ENCODE data around the gene CARD11. TPM values are rescaled to one million over a fixed set of nuclear protein-coding genes. Genes with fewer than 3 reads are reported as not detected.
"Not testable (repeated sequence)": the region's sequence is repeated elsewhere in the genome, so short reads cannot be mapped to it uniquely, and the experiment has no call there.

Gene CARD11
- total RNA-seq, 3 donors from 2014 or later, result 71.5 to 87.6 (median 87.5) TPM

DNA sequence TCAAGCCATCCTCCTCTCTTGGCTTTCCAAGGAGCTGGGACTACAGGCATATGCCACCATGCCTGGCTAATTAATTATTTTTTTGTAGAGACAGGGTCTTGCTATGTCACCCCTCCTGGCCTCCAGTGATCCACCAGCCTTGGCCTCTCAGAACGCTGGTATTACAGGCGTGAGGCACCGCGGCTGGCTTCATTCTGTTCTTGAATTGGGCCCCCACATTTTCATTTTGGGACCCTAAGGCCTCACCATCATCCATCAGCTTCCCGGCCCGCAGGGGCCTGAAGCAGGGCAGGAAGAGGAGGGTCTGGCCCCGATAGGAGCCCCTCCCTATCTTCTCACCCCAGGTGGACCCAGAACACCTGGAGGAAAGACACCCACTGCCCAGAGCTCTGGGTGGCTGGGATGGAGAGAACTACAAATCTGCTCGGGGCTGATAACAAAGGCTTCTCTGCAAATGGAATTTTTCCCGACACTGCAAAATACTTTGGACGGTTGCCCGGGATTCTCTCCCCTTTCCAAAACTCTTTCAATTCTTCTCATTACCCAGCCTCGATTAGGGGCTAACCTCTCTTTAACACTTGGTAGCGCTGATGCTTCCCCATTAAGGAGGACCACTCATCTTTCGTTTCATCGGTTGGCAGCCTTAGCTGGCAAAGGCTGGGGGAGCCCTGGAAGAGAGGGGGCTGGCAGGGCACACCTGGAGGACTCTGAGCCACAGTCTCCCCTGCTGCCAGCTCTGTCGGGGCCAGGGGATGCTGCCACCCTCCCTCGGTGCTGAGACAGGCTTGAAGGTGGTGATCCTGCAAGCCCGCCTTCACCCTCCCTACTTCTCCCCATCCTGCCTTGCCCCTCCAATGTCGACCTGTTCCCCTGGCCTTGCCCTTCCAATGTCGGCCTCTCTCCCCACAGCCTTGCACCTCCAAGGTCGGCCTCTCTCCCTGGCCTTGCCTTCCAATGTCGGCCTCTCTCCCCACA, 118.5 kb downstream of the CARD11 start:
- peaks cover 28% of the 10 kb centered on the region for H3K36me3 Mint-ChIP-seq (ENCODE audit: insufficient read depth)
- no peak overlapping the region for H3K4me3 Mint-ChIP-seq
- H3K27me3 Mint-ChIP-seq (ENCODE audit: low read depth), result no peaks in the 10 kb centered on the region
- ATAC-seq (no peak), DNase-seq (no peak)
- H3K4me1 Mint-ChIP-seq (ENCODE audit: low read depth), result no peaks in the 10 kb centered on the region
- H3K9me3 Mint-ChIP-seq, result no peaks in the 10 kb centered on the region

- ATAC-seq (no peak), DNase-seq (no peak)
- Mint-ChIP-seq H3K9me3 (no peaks in the 10 kb centered on the region), H3K27me3 (ENCODE audit: low read depth) (no peaks in the 10 kb centered on the region), H3K36me3 (ENCODE audit: insufficient read depth) (peaks cover 38% of the 10 kb centered on the region), H3K4me3 (no peak overlapping the region), H3K4me1 (ENCODE audit: low read depth) (no peaks in the 10 kb centered on the region)
Measured at GRCh38 chr7:2923886-2924574, 119.6 kb downstream of the CARD11 start.

- no peak for ATAC-seq
- H3K36me3 Mint-ChIP-seq (ENCODE audit: insufficient read depth), result peaks cover 43% of the 10 kb centered on the region
- no peak overlapping the region for H3K4me3 Mint-ChIP-seq
- H3K4me1 Mint-ChIP-seq (ENCODE audit: low read depth), result no peaks in the 10 kb centered on the region
- DNase-seq, result no peak
- H3K9me3 Mint-ChIP-seq, result no peaks in the 10 kb centered on the region
- H3K27me3 Mint-ChIP-seq (ENCODE audit: low read depth), result no peaks in the 10 kb centered on the region
Measured at GRCh38 chr7:2923291-2923781, 120.3 kb downstream of the CARD11 start.

- H3K4me3 Mint-ChIP-seq, result no peak overlapping the region
- peaks cover 43% of the 10 kb centered on the region for H3K36me3 Mint-ChIP-seq (ENCODE audit: insufficient read depth)
- H3K4me1 Mint-ChIP-seq (ENCODE audit: low read depth), result no peaks in the 10 kb centered on the region
- DNase-seq, result no peak
- H3K9me3 Mint-ChIP-seq, result no peaks in the 10 kb centered on the region
- no peak for ATAC-seq
- no peaks in the 10 kb centered on the region for H3K27me3 Mint-ChIP-seq (ENCODE audit: low read depth)
Measured at GRCh38 chr7:2922866-2923265, 120.8 kb downstream of the CARD11 start.

DNA sequence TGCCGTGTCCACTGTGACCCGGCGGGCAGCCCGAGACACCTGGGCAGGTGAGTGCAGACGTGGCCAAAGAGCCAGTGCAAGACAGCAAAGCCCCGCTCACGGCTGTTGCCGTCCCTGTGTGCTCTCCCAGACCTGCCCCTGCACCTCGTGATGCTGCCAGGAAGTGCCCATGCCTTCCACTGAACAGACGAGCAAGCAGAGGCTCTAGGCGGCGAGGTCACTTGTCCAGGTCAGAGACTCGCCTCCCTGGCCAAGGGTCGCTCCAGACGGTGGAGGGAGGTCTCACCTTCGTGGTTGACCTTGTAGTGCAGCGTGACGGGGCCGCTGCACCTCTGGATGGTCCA, 121.3 kb downstream of the CARD11 start:
- no peak overlapping the region for H3K4me3 Mint-ChIP-seq
- H3K27me3 Mint-ChIP-seq (ENCODE audit: low read depth), result no peaks in the 10 kb centered on the region
- H3K36me3 Mint-ChIP-seq (ENCODE audit: insufficient read depth), result peaks cover 41% of the 10 kb centered on the region
- no peaks in the 10 kb centered on the region for H3K4me1 Mint-ChIP-seq (ENCODE audit: low read depth)
- no peak for ATAC-seq
- DNase-seq, result no peak
- no peaks in the 10 kb centered on the region for H3K9me3 Mint-ChIP-seq

DNA sequence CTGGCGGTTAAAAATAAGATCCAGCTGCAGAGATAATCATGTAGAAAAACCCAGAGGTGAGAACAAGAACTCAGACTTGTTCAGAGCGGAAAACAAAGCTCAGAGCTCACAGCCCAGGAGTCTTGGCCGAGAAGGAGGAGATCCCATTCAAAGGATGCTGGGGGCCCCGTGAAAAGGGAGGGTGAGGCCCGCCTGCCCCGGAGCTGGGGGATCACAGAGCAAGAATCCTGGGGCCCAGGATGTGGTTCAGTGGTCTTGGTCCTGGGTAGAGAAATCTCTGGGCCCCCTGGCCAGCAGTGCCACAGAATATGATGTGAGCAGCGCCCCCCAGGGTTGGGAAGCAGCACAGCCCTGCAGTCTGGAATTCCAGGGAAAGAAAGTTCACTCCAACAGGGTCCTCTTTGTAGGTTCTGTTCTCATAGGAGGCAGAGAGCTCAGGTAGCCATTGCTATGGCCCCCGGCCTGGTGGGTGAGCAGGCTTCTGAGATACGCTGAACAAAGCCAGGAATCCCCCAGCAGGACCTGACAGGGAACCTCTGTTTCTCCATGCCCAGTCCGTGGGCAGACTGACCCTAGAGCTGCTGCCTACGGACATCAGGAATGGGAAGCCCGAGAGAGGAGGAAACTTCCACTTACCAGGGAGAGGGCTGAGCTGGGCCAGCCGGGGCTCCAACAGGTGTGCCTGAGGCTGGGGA, 121.9 kb downstream of the CARD11 start:
- no peaks in the 10 kb centered on the region for H3K4me1 Mint-ChIP-seq (ENCODE audit: low read depth)
- DNase-seq (no peak), ATAC-seq (no peak)
- no peak overlapping the region for H3K4me3 Mint-ChIP-seq
- H3K36me3 Mint-ChIP-seq (ENCODE audit: insufficient read depth), result peaks cover 44% of the 10 kb centered on the region
- H3K9me3 Mint-ChIP-seq, result no peaks in the 10 kb centered on the region
- H3K27me3 Mint-ChIP-seq (ENCODE audit: low read depth), result no peaks in the 10 kb centered on the region

DNA sequence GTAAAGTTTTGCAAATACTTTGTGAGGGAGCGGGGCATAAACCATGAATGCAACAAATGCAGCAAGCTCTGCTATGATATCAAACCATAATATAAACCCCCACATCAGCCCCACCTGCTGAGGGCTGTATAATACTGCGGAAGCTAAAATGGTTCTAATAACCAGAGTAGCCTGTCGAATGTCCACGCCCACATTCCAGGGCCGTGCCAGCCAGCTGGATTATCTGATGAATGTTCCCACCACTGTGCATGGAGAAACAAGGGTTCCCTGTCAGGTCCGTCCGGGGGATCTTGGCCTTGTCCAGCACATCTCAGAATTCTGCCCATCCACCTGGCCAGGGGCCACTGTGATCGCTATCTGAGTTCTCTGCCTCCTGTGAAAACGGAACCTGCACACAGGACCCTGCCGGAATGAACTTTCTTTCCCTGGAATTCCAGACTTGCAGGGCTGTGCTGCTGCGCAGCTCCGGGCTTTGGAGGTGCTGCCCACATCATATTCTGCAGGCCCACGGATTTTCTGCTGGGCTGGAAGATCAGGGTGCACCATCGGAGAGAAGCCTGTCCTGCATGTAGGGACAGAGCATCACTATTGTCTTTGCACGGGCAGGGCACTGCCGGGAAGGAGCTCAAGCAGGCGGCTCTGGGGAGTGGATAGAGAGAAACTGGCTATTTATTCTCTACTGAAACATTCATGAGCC, 122.6 kb downstream of the CARD11 start:
- H3K27me3 Mint-ChIP-seq (ENCODE audit: low read depth), result no peaks in the 10 kb centered on the region
- DNase-seq, result no peak
- no peaks in the 10 kb centered on the region for H3K9me3 Mint-ChIP-seq
- H3K4me3 Mint-ChIP-seq, result no peak overlapping the region
- no peak for ATAC-seq
- no peaks in the 10 kb centered on the region for H3K4me1 Mint-ChIP-seq (ENCODE audit: low read depth)
- peaks cover 48% of the 10 kb centered on the region for H3K36me3 Mint-ChIP-seq (ENCODE audit: insufficient read depth)

- H3K36me3 Mint-ChIP-seq (ENCODE audit: insufficient read depth), result peaks cover 44% of the 10 kb centered on the region
- not testable (repeated sequence) for ATAC-seq; H3K4me1 Mint-ChIP-seq (ENCODE audit: low read depth); H3K4me3 Mint-ChIP-seq; H3K9me3 Mint-ChIP-seq; DNase-seq; H3K27me3 Mint-ChIP-seq (ENCODE audit: low read depth)
Measured at GRCh38 chr7:2920480-2920879, 123.2 kb downstream of the CARD11 start.

DNA sequence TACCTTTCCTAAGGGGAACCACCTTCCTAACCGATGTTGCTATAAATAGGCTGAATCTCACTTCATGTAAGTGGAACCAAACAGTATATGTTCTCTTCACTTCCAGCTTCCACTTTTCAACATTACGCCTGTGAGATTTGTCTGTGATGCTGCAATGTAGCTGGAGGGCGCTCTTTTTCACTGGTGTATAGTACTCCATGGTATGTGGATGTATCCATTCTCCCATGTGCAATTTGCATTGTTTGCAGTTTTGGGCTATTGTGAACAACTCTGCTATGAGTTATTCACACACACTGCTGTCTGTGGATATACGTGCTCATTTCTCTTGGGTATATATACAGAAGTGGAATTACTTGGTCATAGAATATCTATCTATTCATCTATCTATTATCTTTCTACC, 123.6 kb downstream of the CARD11 start:
- Mint-ChIP-seq H3K4me1 (ENCODE audit: low read depth) (no peaks in the 10 kb centered on the region), H3K36me3 (ENCODE audit: insufficient read depth) (peaks cover 44% of the 10 kb centered on the region)
- no peak for ATAC-seq

GRCh38 chr7:2919256-2919655, 124.4 kb downstream of the CARD11 start:
- Mint-ChIP-seq H3K4me1 (ENCODE audit: low read depth) (no peaks in the 10 kb centered on the region), H3K36me3 (ENCODE audit: insufficient read depth) (peaks cover 44% of the 10 kb centered on the region), H3K9me3 (no peaks in the 10 kb centered on the region), H3K4me3 (no peak overlapping the region), H3K27me3 (ENCODE audit: low read depth) (no peaks in the 10 kb centered on the region)
- ATAC-seq, result no peak
- no peak for DNase-seq

More for the DNA sequence above, 123.6 kb downstream of the CARD11 start:
- no peaks in the 10 kb centered on the region for H3K9me3 Mint-ChIP-seq
- no peak for DNase-seq
- H3K4me3 Mint-ChIP-seq, result no peak overlapping the region
- no peaks in the 10 kb centered on the region for H3K27me3 Mint-ChIP-seq (ENCODE audit: low read depth)

- no peak for ATAC-seq
- no peak for DNase-seq
- H3K9me3 Mint-ChIP-seq, result no peaks in the 10 kb centered on the region
- peaks cover 42% of the 10 kb centered on the region for H3K36me3 Mint-ChIP-seq (ENCODE audit: insufficient read depth)
- H3K4me1 Mint-ChIP-seq (ENCODE audit: low read depth), result no peaks in the 10 kb centered on the region
- no peak overlapping the region for H3K4me3 Mint-ChIP-seq
- H3K27me3 Mint-ChIP-seq (ENCODE audit: low read depth), result no peaks in the 10 kb centered on the region
Measured at GRCh38 chr7:2918406-2918805, 125.3 kb downstream of the CARD11 start.

GRCh38 chr7:2915023-2915422, 128.6 kb downstream of the CARD11 start:
- Mint-ChIP-seq H3K9me3 (no peaks in the 10 kb centered on the region), H3K36me3 (ENCODE audit: insufficient read depth) (peaks cover 33% of the 10 kb centered on the region), H3K4me3 (no peak overlapping the region), H3K4me1 (ENCODE audit: low read depth) (no peaks in the 10 kb centered on the region), H3K27me3 (ENCODE audit: low read depth) (no peaks in the 10 kb centered on the region)
- DNase-seq, result no peak
- no peak for ATAC-seq

DNA sequence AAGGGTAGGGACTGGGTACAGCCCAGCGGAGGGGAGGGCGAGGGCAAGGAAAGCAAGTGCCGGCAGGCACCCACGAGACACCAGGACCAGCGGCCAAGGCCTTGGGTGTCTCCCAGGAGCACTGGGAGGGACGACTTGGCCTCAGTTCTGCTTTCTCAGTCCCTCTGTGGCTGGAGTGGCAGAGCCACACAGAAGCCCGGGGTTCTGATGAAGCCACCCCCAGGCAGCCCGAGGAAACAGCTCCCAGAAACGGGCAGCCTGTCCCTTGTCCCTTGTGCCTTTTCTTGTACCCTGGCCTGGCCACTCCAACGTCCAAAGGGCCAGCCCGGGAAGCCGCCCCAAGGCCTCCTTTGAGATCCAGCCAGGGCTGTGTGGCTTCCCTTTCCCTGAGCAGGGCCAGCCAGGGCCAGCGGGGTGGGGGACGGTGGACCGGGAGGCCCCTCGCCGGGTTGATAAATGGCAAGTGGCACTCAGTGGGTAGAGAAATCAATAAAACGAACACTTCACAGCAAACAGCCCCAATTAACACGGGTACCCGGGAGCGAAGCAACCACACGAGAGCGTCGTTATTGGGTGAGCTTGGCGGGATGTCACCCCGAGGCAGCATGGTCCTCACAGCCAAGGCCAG, 129.8 kb downstream of the CARD11 start:
- no peaks in the 10 kb centered on the region for H3K4me1 Mint-ChIP-seq (ENCODE audit: low read depth)
- no peaks in the 10 kb centered on the region for H3K27me3 Mint-ChIP-seq (ENCODE audit: low read depth)
- peaks cover 23% of the 10 kb centered on the region for H3K36me3 Mint-ChIP-seq (ENCODE audit: insufficient read depth)

More for the DNA sequence above, 129.8 kb downstream of the CARD11 start:
- no peaks in the 10 kb centered on the region for H3K9me3 Mint-ChIP-seq
- no peak for DNase-seq
- ATAC-seq, result no peak
- no peak overlapping the region for H3K4me3 Mint-ChIP-seq
